GM06990 (cell line): ENCODE data around the gene ATAD3B.

ENCODE experiments used
- DNase-seq: peaks from one replicate; pipeline ENCODE4 v3.0.0-alpha.2; 2011; ENCODE audit not compliant: insufficient read length; ENCODE audit errors: extremely low read depth
- H3K27me3 ChIP-seq: replicated peaks from 2 replicates; pipeline ENCODE4 v1.6.0; 2011; ENCODE audit warnings: low read length; ENCODE audit not compliant: control insufficient read depth, insufficient read depth
- H3K36me3 ChIP-seq: 2 replicates; pipeline ENCODE4 v1.5.1; 2011; ENCODE audit warnings: low read length; ENCODE audit not compliant: control insufficient read depth, insufficient read depth
- H3K4me3 ChIP-seq: replicated peaks from 2 replicates; pipeline ENCODE4 v1.5.1; 2011; ENCODE audit warnings: low read depth, mild to moderate bottlenecking, control low read depth, low read length
- TF ChIP-seq, protein P1 (sequence below): IDR thresholded peaks from 2 replicates; pipeline ENCODE4 v1.5.1; 2011; ENCODE audit warnings: low read length, control low read depth, mild to moderate bottlenecking, inconsistent platforms; ENCODE audit not compliant: insufficient read depth, poor library complexity, severe bottlenecking

The ATAD3B gene

GRCh38 chr1:1535201-1536018 is 63.8 kb downstream of the ATAD3B start:
- TF ChIP-seq, protein P1, sequence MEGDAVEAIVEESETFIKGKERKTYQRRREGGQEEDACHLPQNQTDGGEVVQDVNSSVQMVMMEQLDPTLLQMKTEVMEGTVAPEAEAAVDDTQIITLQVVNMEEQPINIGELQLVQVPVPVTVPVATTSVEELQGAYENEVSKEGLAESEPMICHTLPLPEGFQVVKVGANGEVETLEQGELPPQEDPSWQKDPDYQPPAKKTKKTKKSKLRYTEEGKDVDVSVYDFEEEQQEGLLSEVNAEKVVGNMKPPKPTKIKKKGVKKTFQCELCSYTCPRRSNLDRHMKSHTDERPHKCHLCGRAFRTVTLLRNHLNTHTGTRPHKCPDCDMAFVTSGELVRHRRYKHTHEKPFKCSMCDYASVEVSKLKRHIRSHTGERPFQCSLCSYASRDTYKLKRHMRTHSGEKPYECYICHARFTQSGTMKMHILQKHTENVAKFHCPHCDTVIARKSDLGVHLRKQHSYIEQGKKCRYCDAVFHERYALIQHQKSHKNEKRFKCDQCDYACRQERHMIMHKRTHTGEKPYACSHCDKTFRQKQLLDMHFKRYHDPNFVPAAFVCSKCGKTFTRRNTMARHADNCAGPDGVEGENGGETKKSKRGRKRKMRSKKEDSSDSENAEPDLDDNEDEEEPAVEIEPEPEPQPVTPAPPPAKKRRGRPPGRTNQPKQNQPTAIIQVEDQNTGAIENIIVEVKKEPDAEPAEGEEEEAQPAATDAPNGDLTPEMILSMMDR: no peak
- no peak for DNase-seq
- no peak overlapping the region for H3K4me3 ChIP-seq
- no peaks in the 10 kb centered on the region; the same call in 1 of the 2 replicates for H3K36me3 ChIP-seq
- no peaks in the 10 kb centered on the region for H3K27me3 ChIP-seq

GRCh38 chr1:1536019-1536937 is 64.7 kb downstream of the ATAD3B start:
- peaks cover 2% of the 10 kb centered on the region; the same call in 1 of the 2 replicates for H3K36me3 ChIP-seq
- H3K4me3 ChIP-seq: no peak overlapping the region
- no peak for DNase-seq
- H3K27me3 ChIP-seq: no peaks in the 10 kb centered on the region
- TF ChIP-seq, protein P1: no peak

- Histone ChIP-seq H3K4me3 (no peak overlapping the region), H3K27me3 (no peaks in the 10 kb centered on the region), H3K36me3 (peaks cover 5% of the 10 kb centered on the region)
- TF ChIP-seq, protein P1: no peak
- DNase-seq: no peak
Observed at GRCh38 chr1:1536938-1537546, 65.5 kb downstream of the ATAD3B start.

GRCh38 chr1:1537626-1538250 is 66.2 kb downstream of the ATAD3B start:
- Histone ChIP-seq H3K4me3 (no peak overlapping the region), H3K27me3 (no peaks in the 10 kb centered on the region), H3K36me3 (peaks cover 10% of the 10 kb centered on the region)
- TF ChIP-seq, protein P1: no peak
- DNase-seq: no peak

DNA sequence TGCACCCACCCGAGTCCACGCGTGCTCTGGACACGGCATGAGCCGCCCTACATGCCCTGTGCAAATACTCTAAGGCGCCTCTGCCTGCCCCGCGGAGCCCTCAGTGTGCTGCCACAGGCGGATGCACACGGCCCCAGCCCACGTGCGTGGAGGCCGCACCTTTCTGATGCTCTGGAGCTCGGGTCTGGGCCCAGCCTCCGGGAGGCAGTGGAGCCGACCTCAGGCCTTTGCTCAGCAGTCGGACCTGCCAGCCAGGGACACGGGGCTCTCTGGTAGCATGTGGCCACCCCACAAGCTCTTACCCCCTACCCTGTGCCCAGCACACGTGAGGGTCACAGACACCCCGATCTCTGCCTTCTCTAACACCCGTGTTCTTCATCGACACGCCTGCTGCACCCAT is 66.8 kb downstream of the ATAD3B start:
- TF ChIP-seq, protein P1: no peak
- H3K27me3 ChIP-seq: no peaks in the 10 kb centered on the region
- H3K36me3 ChIP-seq: peaks cover 13% of the 10 kb centered on the region
- H3K4me3 ChIP-seq: no peak overlapping the region
- DNase-seq: no peak
